CD4-positive, alpha-beta memory T cell (primary cell): ENCODE data around the gene EXOC4. TPM values are rescaled to one million over a fixed set of nuclear protein-coding genes. Genes with fewer than 3 reads are reported as not detected.

Experiments
- CTCF ChIA-PET: fragments of 350-600 bp; sonication (Branson Sonifier 250); formaldehyde crosslinking; loops from one replicate; lab custom pipeline; 2021; ENCODE audit warnings: inconsistent platforms; ENCODE audit not compliant: partially characterized antibody; lab: Charles Lee
- POLR2A ChIA-PET: fragments of 350-600 bp; sonication (Branson Sonifier 250); formaldehyde crosslinking; loops from one replicate; lab custom pipeline; 2021; ENCODE audit not compliant: partially characterized antibody; lab: Charles Lee
- DNase-seq, 5 donors: peaks; one replicate each; pipeline versions ENCODE4 v3.0.0 to v3.0.0-alpha.2; 2020 to 2022; ENCODE audit warnings: mixed read lengths in 1 of 5
- H3K27ac ChIP-seq: one replicate; pipeline ENCODE4 v1.7.0; 2013; ENCODE audit warnings: low read depth, low read length
- H3K27me3 ChIP-seq: 2 replicates; pipeline ENCODE4 v1.7.0; 2013; ENCODE audit warnings: mild to moderate bottlenecking, low read length, moderate library complexity; ENCODE audit not compliant: insufficient read depth
- H3K36me3 ChIP-seq: 2 replicates; pipeline ENCODE4 v1.7.0; 2013; ENCODE audit warnings: mild to moderate bottlenecking, low read length, moderate library complexity; ENCODE audit not compliant: insufficient read depth
- H3K4me1 ChIP-seq: 2 replicates; pipeline ENCODE4 v1.7.0; 2013; ENCODE audit warnings: mild to moderate bottlenecking, low read length, moderate library complexity; ENCODE audit not compliant: insufficient read depth
- H3K4me3 ChIP-seq, 2 donors: one replicate each; pipeline ENCODE4 v1.7.0; 2013; ENCODE audit warnings: low read length in 2 of 2, mild to moderate bottlenecking in 1 of 2
- H3K9me3 ChIP-seq, 2 donors: one replicate each; pipeline ENCODE4 v1.7.0; 2013; ENCODE audit warnings: low read length in 2 of 2, control low read depth in 1 of 2; ENCODE audit not compliant: control insufficient read depth in 1 of 2
- H3K27ac Mint-ChIP-seq, 7 donors: one replicate each; pipeline ENCODE4 v1.8.0; 2020 to 2021; ENCODE audit warnings: mixed read lengths in 7 of 7, mild to moderate bottlenecking in 6 of 7, inconsistent platforms in 3 of 7, moderate library complexity in 3 of 7
- H3K27me3 Mint-ChIP-seq, 2 donors: one replicate each; pipeline ENCODE4 v1.8.0; 2020 to 2021; ENCODE audit warnings: mixed read lengths in 2 of 2
- H3K36me3 Mint-ChIP-seq, 2 donors: one replicate each; pipeline ENCODE4 v1.8.0; 2020 to 2021; ENCODE audit warnings: mixed read lengths in 2 of 2, inconsistent platforms in 1 of 2, mild to moderate bottlenecking in 1 of 2
- H3K4me1 Mint-ChIP-seq, 4 donors: one replicate each; pipeline ENCODE4 v1.8.0; 2020 to 2021; ENCODE audit warnings: mixed read lengths in 4 of 4, mild to moderate bottlenecking in 1 of 4
- H3K4me3 Mint-ChIP-seq, 8 donors: one replicate each; pipeline ENCODE4 v1.8.0; 2020 to 2021; ENCODE audit warnings: mixed read lengths in 8 of 8, mild to moderate bottlenecking in 7 of 8, moderate library complexity in 6 of 8, inconsistent platforms in 3 of 8
- H3K9me3 Mint-ChIP-seq, 8 donors: one replicate each; pipeline ENCODE4 v1.8.0; 2020 to 2021; ENCODE audit warnings: mixed read lengths in 8 of 8, mild to moderate bottlenecking in 5 of 8, inconsistent platforms in 3 of 8, moderate library complexity in 1 of 8
- intact Hi-C: fragments of 100-400 bp; cut with micrococcal nuclease; formaldehyde crosslinking; loops from one replicate; pipeline ENCODE4 v1.15.1; 2023
- polyA plus RNA-seq, 2 donors: library from polyadenylated mRNA; unstranded; fragments of 300-500 nt; fragmentation: Illumina TruSeq; gene quantifications; one replicate each; pipeline ENCODE4 v1.2.3, GENCODE V29; 2021
- total RNA-seq, 2 experiments: library from RNA; stranded (reverse); gene quantifications; one replicate each; pipeline ENCODE4 v1.2.3, GENCODE V29; 2021

Gene EXOC4
- total and polyA plus RNA-seq, 4 experiments from 2014 or later = 33.8 to 81.2 (median 58.1) TPM

- no peak for DNase-seq
- no peak overlapping the region for H3K27ac ChIP-seq
- Mint-ChIP-seq H3K27ac (peak overlapping the region in 1 of 7 donors; percentile 42), H3K27me3 (no peaks in the 10 kb centered on the region), H3K4me1 (peaks cover 7 to 14% (median 12%) of the 10 kb centered on the region in 4 donors), H3K9me3 (peaks cover 0 to 3% (median 0%) of the 10 kb centered on the region in 8 donors), H3K36me3 (peaks cover 20 to 38% of the 10 kb centered on the region in 2 donors), H3K4me3 (no peak overlapping the region)
- H3K4me3 ChIP-seq = no peak overlapping the region
- intact Hi-C loops = no loop called here
- no peaks in the 10 kb centered on the region for H3K9me3 ChIP-seq
- H3K4me1 ChIP-seq = no peaks in the 10 kb centered on the region
- peaks cover 4% of the 10 kb centered on the region for H3K36me3 ChIP-seq
- ChIA-PET CTCF (no interaction called here), POLR2A (no interaction called here)
- H3K27me3 ChIP-seq = no peaks in the 10 kb centered on the region
These were observed 224.9 kb downstream of the EXOC4 start for GRCh38 chr7:133477791-133478190.

DNA sequence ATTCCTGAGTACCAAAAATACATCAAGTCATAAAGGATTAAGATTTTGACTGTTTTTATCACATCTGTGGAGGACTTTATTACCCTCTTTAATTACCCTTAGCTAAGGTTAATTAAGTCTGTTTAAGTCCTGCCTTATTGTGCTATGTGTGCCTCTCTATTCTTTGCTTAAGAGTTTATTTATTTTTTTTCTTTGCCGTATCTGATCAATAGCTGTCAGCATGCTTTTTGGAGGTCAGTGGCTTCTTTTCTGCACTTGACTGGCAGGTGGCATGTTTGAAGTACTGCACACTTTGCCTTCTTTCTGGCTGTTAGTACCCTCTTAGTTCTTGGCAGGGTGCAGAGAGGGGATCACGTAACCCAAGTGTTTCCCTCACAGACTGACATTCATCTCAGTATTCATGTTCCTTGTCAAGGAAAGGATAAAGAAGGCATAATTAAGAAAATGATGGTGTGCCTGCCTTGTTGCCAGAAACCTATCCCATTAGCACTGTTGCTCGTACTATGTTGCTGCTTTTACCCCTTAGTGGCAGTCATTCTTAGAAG lies 225.8 kb downstream of the EXOC4 start:
- H3K27ac ChIP-seq = no peak overlapping the region
- DNase-seq = no peak
- H3K36me3 ChIP-seq = peaks cover 4% of the 10 kb centered on the region
- POLR2A ChIA-PET = no interaction called here
- Mint-ChIP-seq H3K9me3 (peaks cover 0 to 3% (median 0%) of the 10 kb centered on the region in 8 donors), H3K4me1 (peaks cover 13 to 21% (median 19%) of the 10 kb centered on the region in 4 donors), H3K27ac (peak overlapping the region in 1 of 7 donors; percentile 21), H3K27me3 (no peaks in the 10 kb centered on the region), H3K36me3 (peaks cover 18 to 37% of the 10 kb centered on the region in 2 donors), H3K4me3 (no peak overlapping the region)
- CTCF ChIA-PET = no interaction called here
- no peak overlapping the region for H3K4me3 ChIP-seq
- H3K27me3 ChIP-seq = no peaks in the 10 kb centered on the region
- H3K9me3 ChIP-seq = no peaks in the 10 kb centered on the region
- intact Hi-C loops = no loop called here
- H3K4me1 ChIP-seq = peaks cover 8% of the 10 kb centered on the region

- H3K27me3 Mint-ChIP-seq = no peaks in the 10 kb centered on the region
- peaks cover 21 to 29% (median 26%) of the 10 kb centered on the region in 4 donors for H3K4me1 Mint-ChIP-seq
- Histone ChIP-seq H3K27ac (no peak overlapping the region), H3K27me3 (no peaks in the 10 kb centered on the region), H3K9me3 (no peaks in the 10 kb centered on the region), H3K4me1 (peaks cover 15% of the 10 kb centered on the region), H3K4me3 (no peak overlapping the region), H3K36me3 (peaks cover 4% of the 10 kb centered on the region)
- POLR2A ChIA-PET = no interaction called here
- DNase-seq = no peak
- no peaks in the 10 kb centered on the region for H3K9me3 Mint-ChIP-seq
- intact Hi-C loops = no loop called here
- H3K36me3 Mint-ChIP-seq = peaks cover 18 to 36% of the 10 kb centered on the region in 2 donors
- H3K4me3 Mint-ChIP-seq = no peak overlapping the region
- CTCF ChIA-PET = no interaction called here
- peak overlapping the region in 1 of 7 donors; percentile 8 for H3K27ac Mint-ChIP-seq
These were observed 226.7 kb downstream of the EXOC4 start for GRCh38 chr7:133479456-133480065.

DNA sequence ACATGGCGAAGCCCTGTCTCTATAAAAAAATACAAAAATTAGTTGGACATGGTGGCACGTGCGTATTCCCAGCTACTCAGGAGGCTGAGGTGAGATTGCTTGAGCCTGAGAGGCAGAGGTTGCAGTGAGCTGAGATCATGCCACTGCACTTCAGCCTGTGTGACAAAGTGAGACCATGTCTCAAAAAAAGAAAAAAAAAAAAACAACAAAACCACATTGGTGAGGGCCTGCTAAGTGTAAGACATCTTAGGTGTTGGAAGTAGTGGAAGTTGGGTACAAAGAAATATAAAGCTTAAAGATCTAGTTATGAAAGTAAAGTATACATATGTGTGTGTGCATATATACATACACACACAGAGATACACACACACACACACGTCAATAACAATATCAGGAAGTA lies 228.0 kb downstream of the EXOC4 start:
- H3K27me3 Mint-ChIP-seq = no peaks in the 10 kb centered on the region
- no peak for DNase-seq
- Histone ChIP-seq H3K27me3 (no peaks in the 10 kb centered on the region), H3K27ac (no peak overlapping the region), H3K9me3 (no peaks in the 10 kb centered on the region), H3K4me3 (no peak overlapping the region), H3K36me3 (peaks cover 4% of the 10 kb centered on the region), H3K4me1 (peaks cover 15% of the 10 kb centered on the region)
- peaks cover 21 to 35% of the 10 kb centered on the region in 2 donors for H3K36me3 Mint-ChIP-seq
- H3K4me1 Mint-ChIP-seq = peaks cover 24 to 29% (median 26%) of the 10 kb centered on the region in 4 donors
- intact Hi-C loops = no loop called here
- ChIA-PET CTCF (no interaction called here), POLR2A (no interaction called here)
- no peaks in the 10 kb centered on the region for H3K9me3 Mint-ChIP-seq
- H3K27ac Mint-ChIP-seq = peak overlapping the region in 2 of 7 donors; percentile 36 to 55
- H3K4me3 Mint-ChIP-seq = no peak overlapping the region

DNA sequence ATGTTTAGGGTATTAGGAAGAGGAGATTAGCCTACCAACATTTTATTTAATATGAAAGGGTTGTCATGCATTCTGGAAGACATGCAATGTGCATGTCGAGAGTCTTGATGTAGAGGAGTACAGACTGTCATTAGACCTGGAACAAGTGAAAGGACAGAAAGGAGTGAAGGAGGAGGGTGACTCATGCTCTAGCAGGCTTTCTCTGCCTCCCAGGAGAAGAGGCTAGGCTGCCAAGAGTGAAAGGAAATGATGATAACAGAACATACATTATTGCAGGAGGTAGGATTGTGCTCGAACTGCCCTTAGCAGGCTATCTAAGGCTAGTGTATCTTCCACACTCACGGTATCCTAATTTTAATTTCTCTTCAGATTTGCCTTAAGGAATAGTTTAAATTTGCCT lies 228.8 kb downstream of the EXOC4 start:
- H3K4me1 ChIP-seq = peaks cover 15% of the 10 kb centered on the region

GRCh38 chr7:133482599-133482998 lies 229.7 kb downstream of the EXOC4 start:
- no peaks in the 10 kb centered on the region for H3K27me3 Mint-ChIP-seq
- Histone ChIP-seq H3K27me3 (no peaks in the 10 kb centered on the region), H3K36me3 (peaks cover 4% of the 10 kb centered on the region), H3K27ac (no peak overlapping the region), H3K4me1 (peaks cover 15% of the 10 kb centered on the region), H3K9me3 (no peaks in the 10 kb centered on the region), H3K4me3 (no peak overlapping the region)
- H3K36me3 Mint-ChIP-seq = peaks cover 20 to 39% of the 10 kb centered on the region in 2 donors
- peaks cover 24 to 29% (median 26%) of the 10 kb centered on the region in 4 donors for H3K4me1 Mint-ChIP-seq
- no peaks in the 10 kb centered on the region for H3K9me3 Mint-ChIP-seq
- peak overlapping the region in 3 of 7 donors; percentile 3 to 43 (median 28) for H3K27ac Mint-ChIP-seq
- CTCF ChIA-PET = no interaction called here
- POLR2A ChIA-PET = no interaction called here
- DNase-seq = no peak
- no peak overlapping the region for H3K4me3 Mint-ChIP-seq
- intact Hi-C loops = no loop called here

More for the DNA sequence above, 228.8 kb downstream of the EXOC4 start:
- H3K4me1 Mint-ChIP-seq = peaks cover 24 to 29% (median 26%) of the 10 kb centered on the region in 4 donors
- H3K9me3 Mint-ChIP-seq = no peaks in the 10 kb centered on the region
- DNase-seq = no peak
- H3K27me3 Mint-ChIP-seq = no peaks in the 10 kb centered on the region
- Histone ChIP-seq H3K9me3 (no peaks in the 10 kb centered on the region), H3K4me3 (no peak overlapping the region), H3K36me3 (peaks cover 4% of the 10 kb centered on the region), H3K27me3 (no peaks in the 10 kb centered on the region), H3K27ac (no peak overlapping the region)
- ChIA-PET CTCF (no interaction called here), POLR2A (no interaction called here)
- H3K36me3 Mint-ChIP-seq = peaks cover 21 to 39% of the 10 kb centered on the region in 2 donors
- intact Hi-C loops = no loop called here
- H3K4me3 Mint-ChIP-seq = no peak overlapping the region
- H3K27ac Mint-ChIP-seq = no peak overlapping the region

GRCh38 chr7:133484086-133484485 lies 231.2 kb downstream of the EXOC4 start:
- intact Hi-C loops = no loop called here
- Histone ChIP-seq H3K4me3 (no peak overlapping the region), H3K9me3 (no peaks in the 10 kb centered on the region), H3K27ac (no peak overlapping the region), H3K4me1 (peaks cover 15% of the 10 kb centered on the region), H3K36me3 (peaks cover 4% of the 10 kb centered on the region), H3K27me3 (no peaks in the 10 kb centered on the region)
- ChIA-PET CTCF (no interaction called here), POLR2A (no interaction called here)
- Mint-ChIP-seq H3K4me3 (peak overlapping the region in 7 of 8 donors; percentile 2 to 72 (median 19)), H3K4me1 (peaks cover 24 to 27% (median 26%) of the 10 kb centered on the region in 4 donors), H3K9me3 (peaks cover 0 to 2% (median 0%) of the 10 kb centered on the region in 8 donors), H3K27ac (peak overlapping the region in 5 of 7 donors; percentile 2 to 65 (median 10)), H3K27me3 (no peaks in the 10 kb centered on the region), H3K36me3 (peaks cover 19 to 38% of the 10 kb centered on the region in 2 donors)
- peak in 4 of 5 donors; percentile 9 to 24 (median 18) for DNase-seq
